Activated CD4-positive, alpha-beta memory T cell treated with anti-CD3 and anti-CD28 coated beads for 36 hours (primary cell): Measurements from ENCODE around the gene ZGPAT. TPM values are rescaled to one million over a fixed set of nuclear protein-coding genes. Genes with fewer than 3 reads are reported as not detected.

ENCODE experiments used
- CTCF ChIA-PET: fragments of 350-600 bp; sonication (Branson Sonifier 250); formaldehyde crosslinking; loops from one replicate; lab custom pipeline; 2021; ENCODE audit warnings: antibody characterized with exemption, inconsistent platforms; lab: Charles Lee
- POLR2A ChIA-PET: fragments of 350-600 bp; sonication (Branson Sonifier 250); formaldehyde crosslinking; loops from one replicate; lab custom pipeline; 2021; ENCODE audit warnings: antibody characterized with exemption; lab: Charles Lee
- DNase-seq: peaks from one replicate; pipeline ENCODE4 v3.0.0-alpha.2; 2020
- H3K27ac Mint-ChIP-seq: one replicate; pipeline ENCODE4 v1.8.0; 2021; ENCODE audit warnings: mixed read lengths
- H3K27me3 Mint-ChIP-seq: one replicate; pipeline ENCODE4 v1.8.0; 2021; ENCODE audit warnings: mixed read lengths
- H3K36me3 Mint-ChIP-seq: one replicate; pipeline ENCODE4 v1.8.0; 2021; ENCODE audit warnings: mixed read lengths
- H3K4me1 Mint-ChIP-seq: one replicate; pipeline ENCODE4 v1.8.0; 2021; ENCODE audit warnings: low read depth, mixed read lengths
- H3K4me3 Mint-ChIP-seq: one replicate; pipeline ENCODE4 v1.8.0; 2021; ENCODE audit warnings: mild to moderate bottlenecking, mixed read lengths
- H3K9me3 Mint-ChIP-seq: one replicate; pipeline ENCODE4 v1.8.0; 2021; ENCODE audit warnings: mixed read lengths
- intact Hi-C: fragments of 100-400 bp; cut with micrococcal nuclease; formaldehyde crosslinking; loops from one replicate; pipeline ENCODE4 v1.15.1; 2023
- total RNA-seq, 2 experiments: library from RNA; stranded (reverse); gene quantifications; one replicate each; pipeline ENCODE4 v1.2.3, GENCODE V29; 2021

ZGPAT gene
- total RNA-seq, 2 experiments from 2014 or later, result 28.7 to 29.9 TPM

GRCh38 chr20:63690003-63690897 lies 17.6 kb upstream of the ZGPAT start:
- Mint-ChIP-seq H3K4me1 (peaks cover 13% of the 10 kb centered on the region), H3K27me3 (no peaks in the 10 kb centered on the region), H3K36me3 (peaks cover 13% of the 10 kb centered on the region), H3K9me3 (no peaks in the 10 kb centered on the region), H3K4me3 (no peak overlapping the region), H3K27ac (no peak overlapping the region)
- intact Hi-C loops, result no loop called here
- DNase-seq, result no peak
- CTCF ChIA-PET, result no interaction called here
- POLR2A ChIA-PET, result no interaction called here

- no peak overlapping the region for H3K27ac Mint-ChIP-seq
- H3K27me3 Mint-ChIP-seq, result no peaks in the 10 kb centered on the region
- H3K4me1 Mint-ChIP-seq, result peaks cover 15% of the 10 kb centered on the region
- DNase-seq, result no peak
- no peaks in the 10 kb centered on the region for H3K9me3 Mint-ChIP-seq
- intact Hi-C loops, result no loop called here
- POLR2A ChIA-PET, result no interaction called here
- CTCF ChIA-PET, result no interaction called here
- peaks cover 15% of the 10 kb centered on the region for H3K36me3 Mint-ChIP-seq
- no peak overlapping the region for H3K4me3 Mint-ChIP-seq
Measured at GRCh38 chr20:63690898-63691710, 16.7 kb upstream of the ZGPAT start.

GRCh38 chr20:63691711-63692435 lies 16.0 kb upstream of the ZGPAT start:
- intact Hi-C loops, result no loop called here
- ChIA-PET CTCF (interaction anchor here (0.5 kb wide), 1 partner anchor 12 kb away, joined by 3 read pairs; no protein-coding TSS in a partner anchor), POLR2A (no interaction called here)
- no peak overlapping the region for H3K4me3 Mint-ChIP-seq
- no peak overlapping the region for H3K27ac Mint-ChIP-seq
- no peaks in the 10 kb centered on the region for H3K9me3 Mint-ChIP-seq
- peaks cover 10% of the 10 kb centered on the region for H3K4me1 Mint-ChIP-seq
- H3K36me3 Mint-ChIP-seq, result peaks cover 15% of the 10 kb centered on the region
- DNase-seq, result no peak
- H3K27me3 Mint-ChIP-seq, result no peaks in the 10 kb centered on the region

- CTCF ChIA-PET, result interaction anchor here (0.5 kb wide), 1 partner anchor 13 kb away, joined by 3 read pairs; no protein-coding TSS in a partner anchor
- POLR2A ChIA-PET, result no interaction called here
- intact Hi-C loops, result no loop called here
Measured at GRCh38 chr20:63692436-63693082, 15.3 kb upstream of the ZGPAT start.

GRCh38 chr20:63693083-63693732 lies 14.6 kb upstream of the ZGPAT start:
- intact Hi-C loops, result no loop called here
- Mint-ChIP-seq H3K27ac (no peak overlapping the region), H3K27me3 (no peaks in the 10 kb centered on the region), H3K36me3 (peaks cover 21% of the 10 kb centered on the region), H3K4me3 (no peak overlapping the region), H3K9me3 (no peaks in the 10 kb centered on the region), H3K4me1 (peaks cover 20% of the 10 kb centered on the region)
- DNase-seq, result no peak
- ChIA-PET CTCF (no interaction called here), POLR2A (no interaction called here)

More at GRCh38 chr20:63692436-63693082, 15.3 kb upstream of the ZGPAT start:
- H3K27ac Mint-ChIP-seq, result peak overlapping the region; percentile 34
- no peak for DNase-seq
- H3K4me1 Mint-ChIP-seq, result peaks cover 16% of the 10 kb centered on the region
- H3K4me3 Mint-ChIP-seq, result no peak overlapping the region
- no peaks in the 10 kb centered on the region for H3K9me3 Mint-ChIP-seq
- H3K27me3 Mint-ChIP-seq, result no peaks in the 10 kb centered on the region
- H3K36me3 Mint-ChIP-seq, result peaks cover 18% of the 10 kb centered on the region

GRCh38 chr20:63693733-63694583 lies 13.9 kb upstream of the ZGPAT start:
- POLR2A ChIA-PET, result interaction anchor here (1.0 kb wide), 1 partner anchor 43 kb away, joined by 3 read pairs; the partner anchor contains the start of gene LIME1
- intact Hi-C loops, result no loop called here

GRCh38 chr20:63694584-63695423 lies 13.0 kb upstream of the ZGPAT start:
- ChIA-PET POLR2A (interaction anchor here (1.0 kb wide), 1 partner anchor 42 kb away, joined by 3 read pairs; the partner anchor contains the start of gene LIME1), CTCF (no interaction called here)
- intact Hi-C loops, result loop anchor here (5.0 kb wide), 2 partner anchors 58 to 158 kb away; partner anchors contain the start of gene PTK6
- H3K27ac Mint-ChIP-seq, result no peak overlapping the region
- H3K4me3 Mint-ChIP-seq, result no peak overlapping the region
- peaks cover 31% of the 10 kb centered on the region for H3K4me1 Mint-ChIP-seq
- no peaks in the 10 kb centered on the region for H3K27me3 Mint-ChIP-seq
- no peak for DNase-seq
- peaks cover 21% of the 10 kb centered on the region for H3K36me3 Mint-ChIP-seq
- H3K9me3 Mint-ChIP-seq, result no peaks in the 10 kb centered on the region

More at GRCh38 chr20:63693733-63694583, 13.9 kb upstream of the ZGPAT start:
- Mint-ChIP-seq H3K4me3 (peak overlapping the region; percentile 12), H3K27me3 (no peaks in the 10 kb centered on the region), H3K36me3 (peaks cover 21% of the 10 kb centered on the region), H3K9me3 (no peaks in the 10 kb centered on the region), H3K4me1 (peaks cover 25% of the 10 kb centered on the region), H3K27ac (peak overlapping the region; percentile 72)
- CTCF ChIA-PET, result no interaction called here
- no peak for DNase-seq

- Mint-ChIP-seq H3K4me1 (peaks cover 37% of the 10 kb centered on the region), H3K36me3 (peaks cover 21% of the 10 kb centered on the region), H3K9me3 (no peaks in the 10 kb centered on the region), H3K4me3 (no peak overlapping the region), H3K27ac (no peak overlapping the region), H3K27me3 (no peaks in the 10 kb centered on the region)
- no peak for DNase-seq
- ChIA-PET POLR2A (interaction anchor here (0.6 to 1.9 kb wide), 3 partner anchors 9 to 955 kb away, joined by 3 to 8 read pairs (median 4); partner anchors contain the start of gene LIME1), CTCF (no interaction called here)
- intact Hi-C loops, result loop anchor here (5.0 kb wide), 2 partner anchors 58 to 158 kb away; partner anchors contain the start of gene PTK6
Measured at GRCh38 chr20:63695424-63696305, 12.2 kb upstream of the ZGPAT start.

GRCh38 chr20:63696306-63696627 lies 11.6 kb upstream of the ZGPAT start:
- POLR2A ChIA-PET, result interaction anchor here (1.9 kb wide), 1 partner anchor 9 kb away, joined by 8 read pairs; no protein-coding TSS in a partner anchor
- intact Hi-C loops, result loop anchor here (5.0 kb wide), 2 partner anchors 59 to 159 kb away; partner anchors contain the start of gene PTK6
- Mint-ChIP-seq H3K4me3 (peak overlapping the region; percentile 12), H3K4me1 (peaks cover 41% of the 10 kb centered on the region), H3K9me3 (no peaks in the 10 kb centered on the region), H3K27me3 (no peaks in the 10 kb centered on the region), H3K27ac (no peak overlapping the region), H3K36me3 (peaks cover 20% of the 10 kb centered on the region)
- CTCF ChIA-PET, result no interaction called here
- peak; percentile 52 for DNase-seq
